Measurements from ENCODE around the gene EMC6.

The EMC6 gene

GRCh38 chr17:3641717-3642486, 26.7 kb upstream of the EMC6 start:
- H3K36me3 ChIP-seq (ENCODE audit: insufficient read depth, low read length), result no peaks in the 10 kb centered on the region
- H3F3A ChIP-seq (ENCODE audit: insufficient read depth, low read length), result no peaks in the 10 kb centered on the region
- no peak overlapping the region for H3K4me2 ChIP-seq (ENCODE audit: low read length)
- TF ChIP-seq EZH2 (IDR thresholded peaks at IDR 0.05; ENCODE audit: borderline replicate concordance, low read length), result no peak
- no peak for TF ChIP-seq CTCF (IDR thresholded peaks at IDR 0.05; ENCODE audit: low read length)
- H3K9ac ChIP-seq (ENCODE audit: low read length), result no peak overlapping the region
- peaks cover 29% of the 10 kb centered on the region for H3K4me1 ChIP-seq (ENCODE audit: insufficient read depth, low read length, severe bottlenecking)
- H2AFZ ChIP-seq (ENCODE audit: low read length), result no peak overlapping the region
- H4K20me1 ChIP-seq (ENCODE audit: insufficient read depth, low read length), result no peaks in the 10 kb centered on the region
- H3K27me3 ChIP-seq (ENCODE audit: insufficient read depth, low read length), result no peaks in the 10 kb centered on the region
- no peak overlapping the region for H3K4me3 ChIP-seq (ENCODE audit: low read depth, low read length, poor library complexity, severe bottlenecking)
- no peaks in the 10 kb centered on the region for H3K79me2 ChIP-seq (ENCODE audit: insufficient read depth, low read length)
- H3K27ac ChIP-seq (ENCODE audit: low read depth, low read length, poor library complexity, severe bottlenecking), result no peak overlapping the region
- no peaks in the 10 kb centered on the region for H3K9me2 ChIP-seq (ENCODE audit: low read depth, low read length)
- H3K9me3 ChIP-seq (ENCODE audit: low read length), result no peaks in the 10 kb centered on the region

GRCh38 chr17:3643889-3644349, 24.7 kb upstream of the EMC6 start:
- Histone ChIP-seq H3K9ac (ENCODE audit: low read length) (no peak overlapping the region), H3K9me3 (ENCODE audit: low read length) (no peaks in the 10 kb centered on the region), H2AFZ (ENCODE audit: low read length) (no peak overlapping the region), H3K4me1 (ENCODE audit: insufficient read depth, low read length, severe bottlenecking) (peaks cover 19% of the 10 kb centered on the region), H3F3A (ENCODE audit: insufficient read depth, low read length) (no peaks in the 10 kb centered on the region), H3K9me2 (ENCODE audit: low read depth, low read length) (no peaks in the 10 kb centered on the region), H3K27ac (ENCODE audit: low read depth, low read length, poor library complexity, severe bottlenecking) (no peak overlapping the region), H3K27me3 (ENCODE audit: insufficient read depth, low read length) (no peaks in the 10 kb centered on the region), H3K4me3 (ENCODE audit: low read depth, low read length, poor library complexity, severe bottlenecking) (no peak overlapping the region), H4K20me1 (ENCODE audit: insufficient read depth, low read length) (no peaks in the 10 kb centered on the region), H3K79me2 (ENCODE audit: insufficient read depth, low read length) (no peaks in the 10 kb centered on the region), H3K36me3 (ENCODE audit: insufficient read depth, low read length) (peaks cover 7% of the 10 kb centered on the region; the same call in 1 of the 2 replicates), H3K4me2 (ENCODE audit: low read length) (no peak overlapping the region)
- TF ChIP-seq CTCF (IDR thresholded peaks at IDR 0.05; ENCODE audit: low read length) (no peak), EZH2 (IDR thresholded peaks at IDR 0.05; ENCODE audit: borderline replicate concordance, low read length) (no peak)

- H3K4me2 ChIP-seq (ENCODE audit: low read length), result no peak overlapping the region
- TF ChIP-seq CTCF (IDR thresholded peaks at IDR 0.05; ENCODE audit: low read length) (no peak), EZH2 (IDR thresholded peaks at IDR 0.05; ENCODE audit: borderline replicate concordance, low read length) (no peak)
These were observed 23.3 kb upstream of the EMC6 start for GRCh38 chr17:3645310-3645709.

More at GRCh38 chr17:3645310-3645709, 23.3 kb upstream of the EMC6 start:
- Histone ChIP-seq H3K27ac (ENCODE audit: low read depth, low read length, poor library complexity, severe bottlenecking) (peak overlapping the region; percentile 32), H3K4me3 (ENCODE audit: low read depth, low read length, poor library complexity, severe bottlenecking) (no peak overlapping the region), H3K27me3 (ENCODE audit: insufficient read depth, low read length) (no peaks in the 10 kb centered on the region), H3K9me3 (ENCODE audit: low read length) (no peaks in the 10 kb centered on the region), H3K36me3 (ENCODE audit: insufficient read depth, low read length) (peaks cover 7% of the 10 kb centered on the region; the same call in 1 of the 2 replicates), H3K9ac (ENCODE audit: low read length) (no peak overlapping the region), H3K9me2 (ENCODE audit: low read depth, low read length) (no peaks in the 10 kb centered on the region), H2AFZ (ENCODE audit: low read length) (no peak overlapping the region), H4K20me1 (ENCODE audit: insufficient read depth, low read length) (no peaks in the 10 kb centered on the region), H3K4me1 (ENCODE audit: insufficient read depth, low read length, severe bottlenecking) (peaks cover 13% of the 10 kb centered on the region), H3F3A (ENCODE audit: insufficient read depth, low read length) (no peaks in the 10 kb centered on the region), H3K79me2 (ENCODE audit: insufficient read depth, low read length) (no peaks in the 10 kb centered on the region)

Measured in OCI-LY1 (cell line).